ENCODE results near the gene KCNJ6. TPM values are rescaled to one million over a fixed set of nuclear protein-coding genes. Genes with fewer than 3 reads are reported as not detected.

Gene KCNJ6
- total and polyA plus RNA-seq, 2 experiments from 2014 or later, result 0.07 to 0.46 TPM

DNA sequence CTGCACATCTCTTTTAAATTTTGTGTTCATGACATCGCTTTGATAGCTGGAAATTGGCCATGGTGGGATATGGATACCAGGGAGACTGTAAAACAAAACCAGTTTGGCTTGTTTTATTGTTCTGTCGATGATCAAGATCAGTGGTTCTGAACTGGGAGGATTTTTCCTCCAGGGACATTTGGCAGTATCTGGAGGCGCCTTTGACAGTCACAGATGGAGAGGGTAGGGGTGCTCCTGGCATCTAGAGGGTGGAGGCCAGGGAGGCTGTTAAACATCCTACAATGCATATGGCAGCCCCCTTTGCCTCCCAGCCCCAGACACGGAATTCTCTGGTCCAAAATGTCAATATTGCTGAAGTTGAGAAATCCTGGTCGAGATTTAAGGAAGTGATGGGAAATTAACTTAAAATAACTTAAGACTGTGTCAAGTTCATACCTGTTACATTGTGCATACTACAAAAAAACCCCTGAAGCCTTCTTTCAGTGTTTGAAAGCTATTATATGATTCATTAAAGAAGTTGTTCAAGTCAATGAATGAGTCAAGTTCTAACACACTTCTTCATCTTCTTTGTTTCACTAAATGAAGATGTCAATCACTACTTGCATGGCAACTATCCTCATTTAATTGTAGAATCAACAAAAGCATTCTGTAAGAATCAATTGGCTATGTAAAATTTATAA lies 150.9 kb downstream of the KCNJ6 start:
- Histone ChIP-seq H3K4me3 (no peak overlapping the region), H3K4me2 (no peak overlapping the region), H3K79me2 (no peaks in the 10 kb centered on the region), H3K36me3 (replicated peaks; ENCODE audit: insufficient read depth, low read depth) (no peaks in the 10 kb centered on the region), H3K27ac (no peak overlapping the region), H3K9me3 (ENCODE audit: low read depth) (no peaks in the 10 kb centered on the region), H3K9me2 (replicated peaks; ENCODE audit: insufficient read depth) (no peaks in the 10 kb centered on the region), H3K4me1 (ENCODE audit: insufficient read depth) (no peaks in the 10 kb centered on the region), H3K27me3 (no peaks in the 10 kb centered on the region), H2AFZ (no peak overlapping the region), H4K20me1 (ENCODE audit: insufficient read depth, poor library complexity, severe bottlenecking) (no peaks in the 10 kb centered on the region)
- no peak for TF ChIP-seq EZH2phosphoT487 (IDR thresholded peaks at IDR 0.05; ENCODE audit: low read depth, severe bottlenecking, unreplicated experiment)
- TF ChIP-seq, protein P1, sequence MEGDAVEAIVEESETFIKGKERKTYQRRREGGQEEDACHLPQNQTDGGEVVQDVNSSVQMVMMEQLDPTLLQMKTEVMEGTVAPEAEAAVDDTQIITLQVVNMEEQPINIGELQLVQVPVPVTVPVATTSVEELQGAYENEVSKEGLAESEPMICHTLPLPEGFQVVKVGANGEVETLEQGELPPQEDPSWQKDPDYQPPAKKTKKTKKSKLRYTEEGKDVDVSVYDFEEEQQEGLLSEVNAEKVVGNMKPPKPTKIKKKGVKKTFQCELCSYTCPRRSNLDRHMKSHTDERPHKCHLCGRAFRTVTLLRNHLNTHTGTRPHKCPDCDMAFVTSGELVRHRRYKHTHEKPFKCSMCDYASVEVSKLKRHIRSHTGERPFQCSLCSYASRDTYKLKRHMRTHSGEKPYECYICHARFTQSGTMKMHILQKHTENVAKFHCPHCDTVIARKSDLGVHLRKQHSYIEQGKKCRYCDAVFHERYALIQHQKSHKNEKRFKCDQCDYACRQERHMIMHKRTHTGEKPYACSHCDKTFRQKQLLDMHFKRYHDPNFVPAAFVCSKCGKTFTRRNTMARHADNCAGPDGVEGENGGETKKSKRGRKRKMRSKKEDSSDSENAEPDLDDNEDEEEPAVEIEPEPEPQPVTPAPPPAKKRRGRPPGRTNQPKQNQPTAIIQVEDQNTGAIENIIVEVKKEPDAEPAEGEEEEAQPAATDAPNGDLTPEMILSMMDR (IDR thresholded peaks at IDR 0.05; ENCODE audit: poor library complexity), result no peak
- DNase-seq (ENCODE audit: low spot score), result no peak
- 75% methylated on average over 5 of the region's 5 CpGs for WGBS (ENCODE audit: low lambda C conversion rate, missing lambda C conversion rate)

DNA sequence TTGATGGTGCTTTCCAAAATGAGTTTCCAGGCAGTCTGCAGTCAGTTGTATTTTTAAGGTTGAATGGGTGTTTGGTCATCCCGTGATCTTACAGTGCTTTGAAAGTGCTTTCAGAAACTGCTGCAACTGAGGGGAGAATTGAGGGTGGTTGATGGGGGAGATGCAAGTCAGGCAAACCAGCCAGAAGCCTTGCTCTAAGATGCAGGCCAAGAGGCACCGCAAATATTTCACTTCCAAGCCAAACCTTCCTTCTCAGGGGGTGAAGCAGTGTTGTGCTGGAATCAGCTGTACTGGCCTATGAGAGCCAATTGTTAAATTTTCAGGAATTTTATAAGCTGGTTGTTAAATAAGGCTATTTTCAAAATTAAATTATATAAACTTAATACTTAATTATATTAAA lies 151.6 kb downstream of the KCNJ6 start:
- no peaks in the 10 kb centered on the region for H3K27me3 ChIP-seq

DNA sequence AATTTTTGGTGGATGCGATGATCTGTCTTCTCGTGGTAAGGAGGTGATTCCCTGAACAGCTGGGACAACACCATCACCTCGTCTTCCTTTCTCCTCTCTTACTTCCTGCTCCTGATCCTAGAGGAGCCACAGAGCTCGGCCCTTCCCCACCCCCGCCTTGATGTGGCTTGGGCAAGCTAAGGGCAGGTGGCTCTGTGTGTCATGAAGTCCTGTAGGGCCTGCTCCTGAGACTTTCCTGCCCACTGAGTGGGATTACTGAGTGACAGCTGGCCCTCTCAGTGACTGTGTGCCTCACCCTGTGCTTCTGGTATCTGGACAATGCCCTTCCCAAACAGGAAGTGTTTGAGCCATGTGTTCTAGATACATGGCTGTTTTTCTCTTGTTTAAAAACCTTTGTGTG lies 153.0 kb downstream of the KCNJ6 start:
- Histone ChIP-seq H2AFZ (no peak overlapping the region), H4K20me1 (ENCODE audit: insufficient read depth, poor library complexity, severe bottlenecking) (no peaks in the 10 kb centered on the region), H3K27ac (peak overlapping the region; percentile 23), H3K4me3 (no peak overlapping the region), H3K4me2 (no peak overlapping the region), H3K27me3 (no peaks in the 10 kb centered on the region), H3K9me3 (ENCODE audit: low read depth) (no peaks in the 10 kb centered on the region), H3K4me1 (ENCODE audit: insufficient read depth) (no peaks in the 10 kb centered on the region), H3K36me3 (replicated peaks; ENCODE audit: insufficient read depth, low read depth) (no peaks in the 10 kb centered on the region), H3K79me2 (no peaks in the 10 kb centered on the region), H3K9me2 (replicated peaks; ENCODE audit: insufficient read depth) (no peaks in the 10 kb centered on the region)
- 84% methylated on average over 5 of the region's 5 CpGs for WGBS (ENCODE audit: low lambda C conversion rate, missing lambda C conversion rate)
- TF ChIP-seq, protein P1 (IDR thresholded peaks at IDR 0.05; ENCODE audit: poor library complexity), result no peak
- TF ChIP-seq EZH2 (IDR thresholded peaks at IDR 0.05; ENCODE audit: borderline replicate concordance), result no peak
- no peak for TF ChIP-seq EZH2phosphoT487 (IDR thresholded peaks at IDR 0.05; ENCODE audit: low read depth, severe bottlenecking, unreplicated experiment)
- no peak for DNase-seq (ENCODE audit: low spot score)

More for the DNA sequence above, 151.6 kb downstream of the KCNJ6 start:
- no peaks in the 10 kb centered on the region for H4K20me1 ChIP-seq (ENCODE audit: insufficient read depth, poor library complexity, severe bottlenecking)
- H3K9me3 ChIP-seq (ENCODE audit: low read depth), result no peaks in the 10 kb centered on the region
- H3K27ac ChIP-seq, result no peak overlapping the region
- no peak overlapping the region for H3K4me3 ChIP-seq
- WGBS (ENCODE audit: low lambda C conversion rate, missing lambda C conversion rate), result 48% methylated on average over 2 of the region's 2 CpGs
- H3K4me1 ChIP-seq (ENCODE audit: insufficient read depth), result no peaks in the 10 kb centered on the region
- H3K9me2 ChIP-seq (replicated peaks; ENCODE audit: insufficient read depth), result no peaks in the 10 kb centered on the region
- H3K4me2 ChIP-seq, result no peak overlapping the region
- H2AFZ ChIP-seq, result no peak overlapping the region
- H3K36me3 ChIP-seq (replicated peaks; ENCODE audit: insufficient read depth, low read depth), result no peaks in the 10 kb centered on the region
- TF ChIP-seq, protein P1 (IDR thresholded peaks at IDR 0.05; ENCODE audit: poor library complexity), result no peak
- no peak for TF ChIP-seq EZH2phosphoT487 (IDR thresholded peaks at IDR 0.05; ENCODE audit: low read depth, severe bottlenecking, unreplicated experiment)
- TF ChIP-seq EZH2 (IDR thresholded peaks at IDR 0.05; ENCODE audit: borderline replicate concordance), result no peak
- no peaks in the 10 kb centered on the region for H3K79me2 ChIP-seq
- no peak for DNase-seq (ENCODE audit: low spot score)

Data from hepatocyte (in vitro differentiated cells).